DLD1 (cell line): ENCODE measurements around the gene ENTPD1.
"Not testable (repeated sequence)": the region's sequence is repeated elsewhere in the genome, so short reads cannot be mapped to it uniquely, and the experiment has no call there.

Experiments used
- in situ Hi-C: cut with HindIII; loops from 2 replicates; pipeline ENCODE4 v1.10.0; 2017; ENCODE audit warnings: low sequenced_read_pairs

Gene ENTPD1, protein sequence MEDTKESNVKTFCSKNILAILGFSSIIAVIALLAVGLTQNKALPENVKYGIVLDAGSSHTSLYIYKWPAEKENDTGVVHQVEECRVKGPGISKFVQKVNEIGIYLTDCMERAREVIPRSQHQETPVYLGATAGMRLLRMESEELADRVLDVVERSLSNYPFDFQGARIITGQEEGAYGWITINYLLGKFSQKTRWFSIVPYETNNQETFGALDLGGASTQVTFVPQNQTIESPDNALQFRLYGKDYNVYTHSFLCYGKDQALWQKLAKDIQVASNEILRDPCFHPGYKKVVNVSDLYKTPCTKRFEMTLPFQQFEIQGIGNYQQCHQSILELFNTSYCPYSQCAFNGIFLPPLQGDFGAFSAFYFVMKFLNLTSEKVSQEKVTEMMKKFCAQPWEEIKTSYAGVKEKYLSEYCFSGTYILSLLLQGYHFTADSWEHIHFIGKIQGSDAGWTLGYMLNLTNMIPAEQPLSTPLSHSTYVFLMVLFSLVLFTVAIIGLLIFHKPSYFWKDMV

DNA sequence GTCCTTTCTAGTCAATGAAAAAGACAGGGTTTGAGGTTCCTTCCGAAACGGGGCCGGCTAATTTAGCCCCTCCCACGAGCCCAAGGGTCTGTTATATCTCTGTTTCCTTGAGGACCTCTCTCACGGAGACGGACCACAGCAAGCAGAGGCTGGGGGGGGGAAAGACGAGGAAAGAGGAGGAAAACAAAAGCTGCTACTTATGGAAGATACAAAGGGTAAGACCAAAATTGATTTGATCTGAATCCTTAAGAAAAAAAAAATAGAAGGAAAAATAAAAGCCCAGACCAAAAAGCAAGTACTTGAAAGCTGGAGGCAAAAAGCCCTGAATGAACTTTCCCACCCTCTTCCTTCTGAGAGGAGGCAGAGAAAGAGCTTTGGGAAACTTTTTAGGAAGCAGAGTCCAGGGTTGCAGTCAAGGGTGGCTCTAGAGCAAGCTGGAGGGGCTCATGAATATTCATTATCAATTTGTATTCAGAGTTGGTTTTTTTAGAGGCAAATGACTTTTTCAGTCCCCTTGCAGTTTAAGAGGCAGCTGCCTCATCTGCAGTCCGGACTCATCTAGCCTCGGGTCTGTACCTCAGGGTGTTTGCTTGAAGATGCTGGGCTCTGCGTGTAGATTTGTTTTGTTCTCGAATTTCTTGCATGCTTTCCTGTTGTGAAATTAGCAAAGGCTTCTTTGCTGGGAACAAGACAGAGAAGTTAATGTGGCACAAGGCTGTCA is at the start of gene ENTPD1:
Gene ENTPD1, plus strand, starts transcription at position 123 of the 721 bp plus-strand sequence. Its CDS starts 77 bp downstream, at position 200.
- in situ Hi-C loops, result no loop called here

- in situ Hi-C loops, result no loop called here
These were observed 49.4 kb upstream of the ENTPD1 start for GRCh38 chr10:95706573-95706972.

GRCh38 chr10:95706990-95707389 is 49.0 kb upstream of the ENTPD1 start:
- in situ Hi-C loops, result no loop called here

- in situ Hi-C loops, result no loop called here
These were observed 44.5 kb upstream of the ENTPD1 start for GRCh38 chr10:95711492-95711891.

DNA sequence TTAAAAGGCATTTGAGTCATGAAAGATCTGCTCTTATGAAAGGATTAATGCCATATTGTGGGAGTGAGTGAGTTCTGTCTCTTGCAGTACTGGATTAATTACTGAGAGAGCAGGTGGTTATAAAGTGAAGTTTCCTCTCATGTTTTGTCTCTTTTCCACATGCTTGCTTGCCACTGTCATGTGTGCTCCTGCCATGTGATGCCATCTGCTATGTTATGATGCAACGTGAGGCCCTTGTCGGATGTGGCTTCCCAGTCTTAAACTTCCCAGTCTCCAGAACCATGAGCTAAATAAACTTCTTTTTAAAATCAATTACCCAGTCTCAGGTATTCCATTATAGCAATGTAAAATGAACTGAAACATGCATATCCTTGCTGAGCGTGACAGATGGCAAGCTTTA is 39.5 kb upstream of the ENTPD1 start:
- in situ Hi-C loops, result no loop called here

GRCh38 chr10:95716866-95717265 is 39.1 kb upstream of the ENTPD1 start:
- in situ Hi-C loops, result no loop called here

GRCh38 chr10:95720745-95721144 is 35.2 kb upstream of the ENTPD1 start:
- in situ Hi-C loops, result not testable (repeated sequence)

- in situ Hi-C loops, result not testable (repeated sequence)
These were observed 33.5 kb upstream of the ENTPD1 start for GRCh38 chr10:95722496-95722895.

DNA sequence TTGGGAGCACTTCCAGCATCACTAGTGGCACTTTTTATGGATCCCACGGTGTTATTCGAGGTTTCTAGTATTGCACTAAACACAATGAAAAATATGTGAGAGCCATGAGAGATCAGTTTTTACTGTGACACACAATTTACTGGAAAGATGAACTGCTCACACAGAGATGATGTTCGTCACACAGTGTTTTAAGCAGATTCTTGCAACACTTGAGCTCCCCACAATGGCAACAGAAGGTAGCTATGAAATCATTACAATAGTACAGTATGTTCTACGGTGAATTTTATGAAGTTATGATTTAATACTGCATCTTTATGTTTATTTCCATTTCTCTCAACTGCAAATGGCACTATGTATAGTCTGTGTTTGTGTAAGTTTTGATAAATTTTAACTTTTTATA is 27.4 kb upstream of the ENTPD1 start:
- in situ Hi-C loops, result no loop called here

DNA sequence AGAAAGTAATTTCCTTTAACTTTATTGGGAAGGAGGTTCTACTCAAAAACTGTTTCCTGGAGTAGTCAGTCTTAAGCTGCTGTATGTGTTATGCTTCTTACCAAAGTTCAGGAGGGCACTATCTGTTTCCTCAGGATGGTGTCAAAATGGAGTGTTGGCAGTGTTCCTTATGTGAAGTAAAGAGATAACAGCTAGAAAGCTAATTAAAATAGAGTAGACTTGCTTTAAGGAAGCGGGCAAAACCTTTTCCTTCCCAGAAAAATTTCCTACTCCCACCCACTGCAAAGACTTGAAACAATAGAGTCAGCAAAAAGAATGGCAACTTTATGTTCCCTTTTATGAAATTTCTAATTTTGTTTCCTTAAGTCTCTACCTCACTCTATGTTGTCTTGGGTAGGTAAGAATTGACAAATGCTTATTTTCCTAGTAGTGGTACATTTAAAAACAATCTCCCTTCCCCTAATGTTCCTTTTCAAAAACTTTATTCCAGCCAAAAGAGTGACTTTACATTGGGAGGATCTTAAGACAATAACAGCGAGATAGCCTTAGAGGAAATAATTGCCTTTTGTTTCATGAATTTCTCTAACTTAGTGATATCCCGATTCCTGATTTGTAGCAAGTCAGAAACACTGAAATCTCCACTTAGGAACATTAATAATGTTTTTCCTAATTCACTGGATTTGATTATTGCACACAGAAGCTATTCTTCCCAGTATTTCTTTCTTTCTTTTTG is 26.5 kb upstream of the ENTPD1 start:
- in situ Hi-C loops, result no loop called here

- in situ Hi-C loops, result no loop called here
These were observed 25.7 kb upstream of the ENTPD1 start for GRCh38 chr10:95730233-95730632.

DNA sequence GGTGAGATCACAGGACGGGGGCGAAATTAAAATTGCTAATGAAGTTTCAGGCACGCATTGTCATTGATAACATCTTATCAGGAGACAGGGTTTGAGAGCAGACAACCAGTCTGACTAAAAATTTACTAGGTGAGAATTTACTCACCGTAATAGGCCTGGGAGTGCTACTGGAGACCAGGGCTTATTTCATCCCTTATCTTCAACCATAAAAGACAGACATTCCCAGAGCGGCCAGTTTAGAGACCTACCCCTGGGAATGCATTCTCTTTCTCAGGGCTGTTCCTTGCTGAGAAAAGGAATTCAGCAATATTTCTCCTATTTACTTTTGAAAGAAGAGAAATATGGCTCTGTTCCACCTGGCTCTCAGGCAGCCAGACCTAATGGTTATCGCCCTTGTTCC is 23.1 kb upstream of the ENTPD1 start:
- in situ Hi-C loops, result not testable (repeated sequence)

DNA sequence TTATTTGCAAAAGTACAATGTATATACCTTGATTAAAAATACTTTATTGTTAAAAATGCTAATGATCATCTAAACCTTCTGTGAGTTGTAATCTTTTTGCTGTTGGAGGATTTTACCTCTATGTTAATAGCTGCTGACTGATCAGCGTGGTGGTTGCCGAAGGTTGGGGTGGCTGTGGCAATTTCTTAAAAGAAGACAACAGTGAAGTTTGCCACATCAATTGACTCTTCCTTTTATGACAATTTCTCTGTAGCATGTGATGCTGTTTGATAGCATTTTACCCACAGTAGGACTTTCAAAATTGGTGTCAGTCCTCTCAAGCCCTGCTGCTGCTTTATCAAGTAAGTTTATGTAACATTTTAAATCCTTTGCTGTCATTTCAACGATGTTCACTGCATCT is 16.9 kb upstream of the ENTPD1 start:
- in situ Hi-C loops, result no loop called here

DNA sequence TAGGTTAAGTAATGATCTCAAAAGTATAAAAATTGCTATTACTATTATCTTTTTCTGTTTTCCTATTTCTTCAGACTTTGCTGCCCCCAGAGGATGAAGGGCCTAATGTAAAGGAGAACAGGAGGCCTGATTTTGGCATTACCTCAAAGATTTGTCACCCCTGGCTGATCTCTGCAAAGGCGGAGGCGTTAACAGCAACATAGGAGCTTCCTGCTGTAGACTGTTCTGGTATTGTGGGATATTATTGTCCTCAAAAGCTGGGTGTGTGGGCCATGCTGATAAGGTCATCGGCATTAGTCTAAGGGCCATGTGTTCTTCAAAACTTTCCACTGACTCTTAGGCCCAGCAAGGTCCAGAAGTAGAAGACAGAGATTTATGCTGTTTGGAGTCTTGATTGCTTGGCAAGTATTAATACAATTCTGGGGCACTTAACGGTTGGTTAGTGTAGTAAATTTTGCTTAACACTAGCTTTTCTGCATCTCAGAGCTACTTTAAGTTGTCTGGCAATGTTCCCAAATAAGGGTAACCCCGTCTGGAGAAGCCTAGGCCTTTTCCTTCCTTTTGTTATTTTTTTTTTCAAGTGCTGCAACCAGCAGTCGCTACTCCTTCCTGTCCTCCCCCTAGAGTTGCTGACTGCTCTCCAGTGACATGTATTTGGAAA is 14.0 kb upstream of the ENTPD1 start:
- in situ Hi-C loops, result no loop called here

DNA sequence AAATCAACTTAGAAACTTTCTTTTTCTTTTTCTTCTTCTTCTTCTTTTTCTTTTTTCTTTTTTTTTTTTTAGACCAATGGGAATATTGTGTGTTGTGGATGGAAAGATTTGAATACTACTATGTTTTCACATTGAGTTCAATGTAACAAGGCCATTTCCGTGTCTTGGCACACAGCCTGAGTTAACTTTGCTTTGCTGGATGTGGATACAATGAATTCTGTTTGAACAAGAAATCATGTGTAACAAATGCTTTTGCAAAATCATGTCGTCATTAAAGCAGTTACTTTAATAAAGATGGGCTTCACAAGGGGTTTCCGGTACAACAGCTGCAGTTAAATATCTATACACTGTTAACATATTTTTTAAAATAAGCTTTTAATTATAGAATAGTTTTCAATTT is 13.5 kb upstream of the ENTPD1 start:
- in situ Hi-C loops, result no loop called here

DNA sequence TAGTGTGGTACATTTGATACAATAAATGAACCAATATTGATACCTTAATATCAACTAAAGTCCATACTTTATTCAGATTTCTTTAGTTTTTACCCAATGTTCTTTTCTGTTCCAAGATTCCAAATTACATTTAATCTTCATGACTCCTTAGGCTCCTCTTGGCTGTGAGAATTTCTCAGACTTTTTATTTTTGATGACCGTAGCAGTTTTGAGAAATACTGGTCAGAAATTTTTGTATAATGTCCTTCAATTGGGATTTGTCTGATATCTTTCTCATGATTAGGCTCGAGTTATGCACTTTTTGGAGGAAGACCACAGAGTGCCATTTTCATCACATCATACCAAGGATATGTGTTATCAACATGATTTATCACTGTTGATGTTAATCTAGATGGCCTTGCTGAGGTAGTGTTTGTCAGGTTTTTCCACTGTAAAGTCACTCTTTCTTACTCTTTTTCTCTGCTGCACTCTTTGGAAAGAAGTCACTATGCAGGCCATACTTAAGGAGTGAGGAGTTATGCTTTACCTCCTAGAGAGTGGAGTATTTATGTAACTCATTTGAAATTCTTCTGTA is 12.9 kb upstream of the ENTPD1 start:
- in situ Hi-C loops, result no loop called here

- in situ Hi-C loops, result no loop called here
These were observed 10.5 kb upstream of the ENTPD1 start for GRCh38 chr10:95745501-95745900.

- in situ Hi-C loops, result no loop called here
These were observed 7.6 kb upstream of the ENTPD1 start for GRCh38 chr10:95748349-95748748.

GRCh38 chr10:95755511-95756004 is 405 bp upstream of the ENTPD1 start:
- in situ Hi-C loops, result no loop called here
